H1 (cell line): ENCODE measurements around the gene BBS1.

Experiments
- ATF2 ChIP-seq: IDR thresholded peaks from 2 replicates; pipeline ENCODE4 v1.6.1; 2012; ENCODE audit warnings: low read length, inconsistent platforms
- BCL11A ChIP-seq, 2 experiments: IDR thresholded peaks; one replicate each; pipeline ENCODE4 v1.6.1; 2011; ENCODE audit warnings: low read depth in 2 of 2, low read length in 2 of 2, mild to moderate bottlenecking in 2 of 2
- CEBPB ChIP-seq: IDR thresholded peaks from 2 replicates; pipeline ENCODE4 v1.6.1; 2012; ENCODE audit warnings: low read depth, low read length
- JUN ChIP-seq: IDR thresholded peaks from 2 replicates; pipeline ENCODE4 v1.6.1; 2011; ENCODE audit warnings: low read depth, mild to moderate bottlenecking, improper control_type of control experiment, low read length
- JUND ChIP-seq: IDR thresholded peaks from 2 replicates; pipeline ENCODE4 v1.6.1; 2011; ENCODE audit warnings: mild to moderate bottlenecking, improper control_type of control experiment, low read length
- MAX ChIP-seq: IDR thresholded peaks from 2 replicates; pipeline ENCODE4 v1.6.1; 2012; ENCODE audit warnings: inconsistent platforms
- NRF1 ChIP-seq: IDR thresholded peaks from 2 replicates; pipeline ENCODE4 v1.6.1; 2011; ENCODE audit warnings: mild to moderate bottlenecking, low read depth, low read length, improper control_type of control experiment
- POLR2A ChIP-seq, 2 experiments: IDR thresholded peaks; 1 replicate in 1 of 2; 2 replicates in 1 of 2; pipeline ENCODE4 v1.6.1; 2011; ENCODE audit warnings: low read depth in 2 of 2, low read length in 2 of 2, mild to moderate bottlenecking in 2 of 2; ENCODE audit errors: control extremely low read depth in 1 of 2
- POLR2AphosphoS5 ChIP-seq: IDR thresholded peaks from 2 replicates; pipeline ENCODE4 v1.6.1; 2011; ENCODE audit warnings: low read depth, low read length
- ZNF274 ChIP-seq: IDR thresholded peaks from 2 replicates; pipeline ENCODE4 v1.7.0; 2012; ENCODE audit warnings: low read length, borderline replicate concordance; ENCODE audit errors: extremely low read depth
- TF ChIP-seq, protein P1 (sequence below), 3 experiments: IDR thresholded peaks; 1 replicate in 2 of 3; 2 replicates in 1 of 3; pipeline versions ENCODE4 v1.5.1 to v1.6.1; 2011; ENCODE audit warnings: low read length in 3 of 3, mild to moderate bottlenecking in 3 of 3, inconsistent platforms in 2 of 3, low read depth in 1 of 3, moderate library complexity in 1 of 3; ENCODE audit not compliant: insufficient read depth in 1 of 3; ENCODE audit errors: control extremely low read depth in 1 of 3

DNA sequence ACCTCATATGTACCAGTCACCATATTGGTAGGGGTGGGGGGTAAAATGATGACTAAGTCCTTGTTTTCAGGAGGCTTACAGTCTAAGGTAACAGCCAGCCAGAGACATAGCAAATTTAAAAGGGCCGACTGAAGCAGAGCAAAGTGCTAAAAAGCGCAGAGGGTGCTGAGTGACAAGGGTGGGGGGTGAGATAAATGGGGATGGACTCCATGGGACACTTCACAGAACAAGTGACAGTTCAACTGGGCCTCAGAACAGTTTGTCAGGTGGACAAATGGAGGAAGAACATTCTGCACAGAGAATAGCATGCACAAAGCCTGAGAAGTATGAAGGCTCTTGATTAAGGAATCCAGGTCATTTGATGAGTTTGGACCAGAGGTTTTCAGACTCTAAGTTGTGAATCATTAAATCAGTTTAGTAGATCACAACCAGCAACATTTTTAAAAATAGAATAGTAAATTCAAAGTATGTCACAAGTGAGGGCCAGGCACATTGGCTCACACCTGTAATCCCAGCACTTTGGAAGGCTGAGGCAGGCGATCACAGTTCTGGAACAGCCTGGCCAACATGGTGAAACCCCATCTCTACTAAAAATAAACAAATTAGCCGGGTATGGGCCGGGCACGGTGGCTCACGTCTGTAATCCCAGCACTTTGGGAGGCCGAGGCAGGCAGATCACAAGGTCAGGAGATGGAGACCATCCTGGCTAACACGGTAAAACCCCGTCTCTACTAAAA lies 14.0 kb downstream of the BBS1 start:
- TF ChIP-seq JUN (no peak), POLR2A (IDR thresholded peaks at IDR 0.05; ENCODE audit: control extremely low read depth in 1 of 2, low read depth in 2 of 2, low read length in 2 of 2) (no peak), POLR2AphosphoS5 (no peak), CEBPB (no peak), JUND (no peak), ATF2 (no peak), ZNF274 (no peak), NRF1 (no peak), MAX (no peak), BCL11A (IDR thresholded peaks at IDR 0.05; ENCODE audit: low read depth in 2 of 2, low read length in 2 of 2) (no peak)
- TF ChIP-seq, protein P1, sequence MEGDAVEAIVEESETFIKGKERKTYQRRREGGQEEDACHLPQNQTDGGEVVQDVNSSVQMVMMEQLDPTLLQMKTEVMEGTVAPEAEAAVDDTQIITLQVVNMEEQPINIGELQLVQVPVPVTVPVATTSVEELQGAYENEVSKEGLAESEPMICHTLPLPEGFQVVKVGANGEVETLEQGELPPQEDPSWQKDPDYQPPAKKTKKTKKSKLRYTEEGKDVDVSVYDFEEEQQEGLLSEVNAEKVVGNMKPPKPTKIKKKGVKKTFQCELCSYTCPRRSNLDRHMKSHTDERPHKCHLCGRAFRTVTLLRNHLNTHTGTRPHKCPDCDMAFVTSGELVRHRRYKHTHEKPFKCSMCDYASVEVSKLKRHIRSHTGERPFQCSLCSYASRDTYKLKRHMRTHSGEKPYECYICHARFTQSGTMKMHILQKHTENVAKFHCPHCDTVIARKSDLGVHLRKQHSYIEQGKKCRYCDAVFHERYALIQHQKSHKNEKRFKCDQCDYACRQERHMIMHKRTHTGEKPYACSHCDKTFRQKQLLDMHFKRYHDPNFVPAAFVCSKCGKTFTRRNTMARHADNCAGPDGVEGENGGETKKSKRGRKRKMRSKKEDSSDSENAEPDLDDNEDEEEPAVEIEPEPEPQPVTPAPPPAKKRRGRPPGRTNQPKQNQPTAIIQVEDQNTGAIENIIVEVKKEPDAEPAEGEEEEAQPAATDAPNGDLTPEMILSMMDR (IDR thresholded peaks at IDR 0.05; ENCODE audit: control extremely low read depth in 1 of 3, insufficient read depth in 1 of 3, low read depth in 1 of 3, low read length in 3 of 3): no peak
